HG02870 (cell line): Measurements from ENCODE around the gene STEEP1.

Source experiments
- ATAC-seq: cut with Tn5 transposase; IDR thresholded peaks from one replicate; pipeline ENCODE4 v1.9.1; 2021; ENCODE audit warnings: mild to moderate bottlenecking, moderate library complexity; ENCODE audit not compliant: unreplicated experiment

STEEP1 gene

GRCh38 chrX:119489212-119490074 lies 75.8 kb downstream of the STEEP1 start:
- ATAC-seq: no peak

GRCh38 chrX:119488749-119489148 lies 76.5 kb downstream of the STEEP1 start:
- no peak for ATAC-seq
